Osteocyte (in vitro differentiated cells): Measurements from ENCODE around the gene EGFR. TPM values are rescaled to one million over a fixed set of nuclear protein-coding genes. Genes with fewer than 3 reads are reported as not detected.

ENCODE experiments used
- DNase-seq: peaks from one replicate; pipeline ENCODE4 v3.0.0; 2021; ENCODE audit warnings: mixed read lengths; ENCODE audit not compliant: unreplicated experiment; ENCODE audit errors: extremely low spot score
- H3K27ac Mint-ChIP-seq: one replicate; pipeline ENCODE4 v1.8.0; 2021; ENCODE audit warnings: mild to moderate bottlenecking, mixed read lengths; ENCODE audit not compliant: unreplicated experiment
- H3K27me3 Mint-ChIP-seq: one replicate; pipeline ENCODE4 v1.8.0; 2021; ENCODE audit warnings: mixed read lengths; ENCODE audit not compliant: unreplicated experiment
- H3K36me3 Mint-ChIP-seq: one replicate; pipeline ENCODE4 v1.8.0; 2021; ENCODE audit warnings: mixed read lengths; ENCODE audit not compliant: unreplicated experiment
- H3K4me1 Mint-ChIP-seq: one replicate; pipeline ENCODE4 v1.8.0; 2021; ENCODE audit warnings: mixed read lengths; ENCODE audit not compliant: unreplicated experiment
- H3K4me3 Mint-ChIP-seq: one replicate; pipeline ENCODE4 v1.8.0; 2021; ENCODE audit warnings: mild to moderate bottlenecking, moderate library complexity, mixed read lengths; ENCODE audit not compliant: unreplicated experiment
- H3K9me3 Mint-ChIP-seq: one replicate; pipeline ENCODE4 v1.8.0; 2021; ENCODE audit warnings: mixed read lengths; ENCODE audit not compliant: unreplicated experiment
- total RNA-seq: library from RNA; stranded (reverse); gene quantifications from 2 replicates; pipeline ENCODE4 v1.2.1, GENCODE V29; 2021
- TF ChIP-seq, protein P1 (sequence below): fragments of 200-600 bp; sonication (generic); IDR thresholded peaks from 2 replicates; pipeline ENCODE4 v1.5.0; 2021; ENCODE audit warnings: antibody characterized with exemption, mild to moderate bottlenecking, moderate library complexity

EGFR gene
- total RNA-seq, 1 donor from 2014 or later, result 56.5 TPM

DNA sequence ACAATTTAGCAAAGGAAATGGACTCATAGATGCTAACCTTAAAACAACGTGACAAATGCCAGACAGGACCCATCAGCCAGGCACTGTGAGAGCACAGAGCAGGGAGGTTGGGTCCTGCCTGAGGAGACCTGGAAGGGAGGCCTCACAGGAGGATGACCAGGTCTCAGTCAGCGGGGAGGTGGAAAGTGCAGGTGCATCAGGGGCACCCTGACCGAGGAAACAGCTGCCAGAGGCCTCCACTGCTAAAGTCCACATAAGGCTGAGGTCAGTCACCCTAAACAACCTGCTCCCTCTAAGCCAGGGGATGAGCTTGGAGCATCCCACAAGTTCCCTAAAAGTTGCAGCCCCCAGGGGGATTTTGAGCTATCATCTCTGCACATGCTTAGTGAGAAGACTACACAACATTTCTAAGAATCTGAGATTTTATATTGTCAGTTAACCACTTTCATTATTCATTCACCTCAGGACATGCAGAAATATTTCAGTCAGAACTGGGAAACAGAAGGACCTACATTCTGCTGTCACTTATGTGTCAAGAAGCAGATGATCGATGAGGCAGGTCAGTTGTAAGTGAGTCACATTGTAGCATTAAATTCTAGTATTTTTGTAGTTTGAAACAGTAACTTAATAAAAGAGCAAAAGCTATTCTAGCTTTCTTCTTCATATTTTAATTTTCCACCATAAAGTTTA is 188.8 kb downstream of the EGFR start:
- no peak overlapping the region for H3K27ac Mint-ChIP-seq
- H3K4me1 Mint-ChIP-seq, result peaks cover 44% of the 10 kb centered on the region
- H3K4me3 Mint-ChIP-seq, result no peak overlapping the region
- no peaks in the 10 kb centered on the region for H3K9me3 Mint-ChIP-seq
- H3K36me3 Mint-ChIP-seq, result peaks cover 11% of the 10 kb centered on the region
- no peak for DNase-seq
- H3K27me3 Mint-ChIP-seq, result no peaks in the 10 kb centered on the region
- TF ChIP-seq, protein P1, sequence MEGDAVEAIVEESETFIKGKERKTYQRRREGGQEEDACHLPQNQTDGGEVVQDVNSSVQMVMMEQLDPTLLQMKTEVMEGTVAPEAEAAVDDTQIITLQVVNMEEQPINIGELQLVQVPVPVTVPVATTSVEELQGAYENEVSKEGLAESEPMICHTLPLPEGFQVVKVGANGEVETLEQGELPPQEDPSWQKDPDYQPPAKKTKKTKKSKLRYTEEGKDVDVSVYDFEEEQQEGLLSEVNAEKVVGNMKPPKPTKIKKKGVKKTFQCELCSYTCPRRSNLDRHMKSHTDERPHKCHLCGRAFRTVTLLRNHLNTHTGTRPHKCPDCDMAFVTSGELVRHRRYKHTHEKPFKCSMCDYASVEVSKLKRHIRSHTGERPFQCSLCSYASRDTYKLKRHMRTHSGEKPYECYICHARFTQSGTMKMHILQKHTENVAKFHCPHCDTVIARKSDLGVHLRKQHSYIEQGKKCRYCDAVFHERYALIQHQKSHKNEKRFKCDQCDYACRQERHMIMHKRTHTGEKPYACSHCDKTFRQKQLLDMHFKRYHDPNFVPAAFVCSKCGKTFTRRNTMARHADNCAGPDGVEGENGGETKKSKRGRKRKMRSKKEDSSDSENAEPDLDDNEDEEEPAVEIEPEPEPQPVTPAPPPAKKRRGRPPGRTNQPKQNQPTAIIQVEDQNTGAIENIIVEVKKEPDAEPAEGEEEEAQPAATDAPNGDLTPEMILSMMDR, result no peak

DNA sequence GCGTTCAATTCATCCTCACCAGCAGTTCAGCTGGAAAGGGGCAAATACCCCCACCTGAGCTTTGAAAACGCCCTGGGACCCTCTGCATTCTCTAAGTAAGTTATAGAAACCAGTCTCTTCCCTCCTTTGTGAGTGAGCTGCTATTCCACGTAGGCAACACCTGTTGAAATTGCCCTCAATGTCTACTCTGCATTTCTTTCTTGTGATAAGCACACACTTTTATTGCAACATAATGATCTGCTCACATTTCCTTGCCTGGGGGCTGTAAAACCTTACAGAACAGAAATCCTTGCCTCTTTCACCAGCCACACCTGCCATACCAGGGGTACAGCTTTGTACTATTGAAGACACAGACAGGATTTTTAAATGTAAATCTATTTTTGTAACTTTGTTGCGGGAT is 190.5 kb downstream of the EGFR start:
- Mint-ChIP-seq H3K27ac (no peak overlapping the region), H3K36me3 (peaks cover 11% of the 10 kb centered on the region), H3K4me3 (no peak overlapping the region), H3K9me3 (no peaks in the 10 kb centered on the region), H3K27me3 (no peaks in the 10 kb centered on the region), H3K4me1 (peaks cover 59% of the 10 kb centered on the region)
- TF ChIP-seq, protein P1, result no peak
- DNase-seq, result no peak

DNA sequence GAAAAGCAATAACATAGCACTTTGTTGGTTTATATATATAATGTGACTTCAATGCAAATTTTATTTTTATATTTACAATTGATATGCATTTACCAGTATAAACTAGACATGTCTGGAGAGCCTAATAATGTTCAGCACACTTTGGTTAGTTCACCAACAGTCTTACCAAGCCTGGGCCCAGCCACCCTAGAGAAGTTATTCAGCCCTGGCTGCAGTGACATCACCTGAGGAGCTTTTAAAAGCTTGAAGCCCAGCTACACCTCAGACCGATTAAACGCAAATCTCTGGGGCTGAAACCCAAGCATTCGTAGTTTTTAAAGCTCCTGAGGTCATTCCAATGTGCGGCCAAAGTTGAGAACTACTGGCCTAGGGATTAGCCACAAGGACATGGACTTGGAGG is 191.4 kb downstream of the EGFR start:
- Mint-ChIP-seq H3K36me3 (peaks cover 11% of the 10 kb centered on the region), H3K4me3 (no peak overlapping the region), H3K4me1 (peaks cover 61% of the 10 kb centered on the region), H3K9me3 (no peaks in the 10 kb centered on the region), H3K27ac (no peak overlapping the region), H3K27me3 (no peaks in the 10 kb centered on the region)
- TF ChIP-seq, protein P1, result no peak
- DNase-seq, result no peak

DNA sequence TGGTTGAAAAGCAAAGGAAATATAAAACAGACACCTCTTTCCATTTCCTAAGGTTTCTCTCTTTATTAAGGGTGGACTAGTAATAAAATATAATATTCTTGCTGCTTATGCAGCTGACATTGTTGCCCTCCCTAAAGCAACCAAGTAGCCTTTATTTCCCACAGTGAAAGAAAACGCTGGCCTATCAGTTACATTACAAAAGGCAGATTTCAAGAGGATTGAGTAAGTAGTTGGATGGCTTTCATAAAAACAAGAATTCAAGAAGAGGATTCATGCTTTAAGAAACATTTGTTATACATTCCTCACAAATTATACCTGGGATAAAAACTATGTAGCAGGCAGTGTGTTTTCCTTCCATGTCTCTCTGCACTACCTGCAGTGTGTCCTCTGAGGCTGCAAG is 191.9 kb downstream of the EGFR start:
- H3K9me3 Mint-ChIP-seq, result no peaks in the 10 kb centered on the region
- no peaks in the 10 kb centered on the region for H3K27me3 Mint-ChIP-seq
- no peak overlapping the region for H3K27ac Mint-ChIP-seq
- peaks cover 60% of the 10 kb centered on the region for H3K4me1 Mint-ChIP-seq
- TF ChIP-seq, protein P1, result no peak
- H3K4me3 Mint-ChIP-seq, result no peak overlapping the region
- DNase-seq, result no peak
- peaks cover 11% of the 10 kb centered on the region for H3K36me3 Mint-ChIP-seq

DNA sequence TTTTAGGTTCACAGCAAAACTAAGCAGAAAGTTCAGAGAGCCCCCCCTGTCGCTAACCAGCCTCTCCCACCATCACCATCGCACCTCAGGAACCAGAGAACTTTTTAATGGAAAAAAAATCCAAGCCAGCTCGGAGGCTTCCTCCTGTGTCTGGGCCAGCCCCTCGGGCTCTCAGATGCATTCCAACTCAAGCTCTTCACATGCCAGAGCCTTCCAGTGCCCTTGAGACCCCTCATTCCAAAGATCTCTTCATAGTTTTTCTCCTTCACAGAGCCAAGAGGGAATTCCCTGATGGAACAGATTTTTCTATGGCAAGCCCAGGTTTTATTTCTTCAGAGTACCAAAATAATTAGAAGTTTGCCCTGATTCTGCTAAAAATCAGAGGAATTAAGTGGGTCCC is 192.9 kb downstream of the EGFR start:
- Mint-ChIP-seq H3K9me3 (no peaks in the 10 kb centered on the region), H3K4me3 (no peak overlapping the region), H3K4me1 (peaks cover 50% of the 10 kb centered on the region), H3K27ac (peak overlapping the region; percentile 75), H3K27me3 (no peaks in the 10 kb centered on the region), H3K36me3 (peaks cover 11% of the 10 kb centered on the region)
- TF ChIP-seq, protein P1, result no peak
- DNase-seq, result no peak
